GM19035 (cell line): ENCODE data around the gene LTA.
A peak's percentile ranks its signal among the peaks of the same experiment; 100 is the strongest.
"Not testable (repeated sequence)": the region's sequence is repeated elsewhere in the genome, so short reads cannot be mapped to it uniquely, and the experiment has no call there.

Source experiments
- ATAC-seq: cut with Tn5 transposase; IDR thresholded peaks from one replicate; pipeline ENCODE4 v1.9.1; 2021; ENCODE audit not compliant: unreplicated experiment

LTA gene

DNA sequence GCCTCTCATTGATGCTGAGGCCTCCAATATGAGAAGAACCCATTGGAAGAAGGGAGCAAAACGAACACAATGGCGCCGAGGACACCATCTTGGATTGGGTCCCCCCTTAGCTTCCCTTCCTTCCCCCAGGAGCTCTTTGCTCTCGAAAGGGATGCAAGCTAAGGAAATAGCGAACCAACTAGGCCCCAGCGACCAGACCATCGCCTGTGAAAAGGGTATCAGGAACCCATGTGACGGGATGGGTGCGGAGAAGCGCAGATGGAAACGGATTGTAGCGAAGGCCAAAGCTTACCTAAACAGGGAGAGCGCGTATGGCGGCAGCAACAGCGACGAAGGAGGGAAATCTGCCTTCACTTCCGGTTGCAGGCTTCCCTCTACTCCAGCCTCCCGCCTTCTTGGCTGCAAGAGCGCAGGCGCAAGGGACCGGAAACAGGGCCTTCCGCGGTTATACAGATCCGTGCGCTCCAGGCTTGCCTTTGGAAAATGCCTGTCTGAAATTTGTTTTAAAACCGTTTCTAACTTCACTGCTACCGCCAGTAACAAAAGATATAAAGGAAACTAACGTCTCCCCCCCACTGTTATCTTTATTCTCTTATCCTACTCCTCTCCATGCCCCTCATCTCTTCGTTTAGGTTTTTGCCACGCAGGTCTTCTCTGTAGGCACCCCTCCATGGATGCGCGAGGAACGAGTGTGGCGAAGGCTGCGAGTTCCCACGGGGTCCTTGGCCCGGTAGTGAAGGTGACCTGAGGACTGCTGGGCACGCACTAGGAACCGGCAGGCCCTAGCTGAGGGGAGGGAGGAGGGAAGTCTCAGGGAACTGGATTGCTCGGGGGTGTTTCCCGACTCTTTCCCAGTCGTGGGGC is 30.2 kb upstream of the LTA start, which contains the start of gene DDX39B:
Gene DDX39B, minus strand, starts transcription at position 346 of the 864 bp plus-strand sequence. CDS start 1,471 bp downstream, outside the sequence.
- peak; percentile 78 for ATAC-seq

DNA sequence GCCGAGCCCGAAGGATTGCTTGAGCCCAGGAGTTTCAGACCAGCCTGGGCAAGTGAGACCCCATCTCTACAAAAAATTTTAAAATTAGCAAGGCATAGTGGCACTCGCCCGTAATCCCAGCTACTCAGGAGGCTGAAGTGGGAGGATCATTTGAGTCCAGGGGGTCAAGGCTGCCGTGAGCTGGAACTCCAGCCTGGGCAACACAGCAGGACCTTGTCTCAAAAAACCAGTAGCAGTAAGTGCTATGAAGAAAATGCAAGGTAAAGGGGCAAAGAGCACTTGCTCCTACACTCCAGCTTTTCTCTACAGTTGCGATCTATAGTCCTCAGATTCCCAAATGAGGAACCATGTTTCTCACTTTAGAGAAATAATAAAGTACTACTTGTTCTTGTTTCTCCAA is 28.4 kb upstream of the LTA start:
- no peak for ATAC-seq

DNA sequence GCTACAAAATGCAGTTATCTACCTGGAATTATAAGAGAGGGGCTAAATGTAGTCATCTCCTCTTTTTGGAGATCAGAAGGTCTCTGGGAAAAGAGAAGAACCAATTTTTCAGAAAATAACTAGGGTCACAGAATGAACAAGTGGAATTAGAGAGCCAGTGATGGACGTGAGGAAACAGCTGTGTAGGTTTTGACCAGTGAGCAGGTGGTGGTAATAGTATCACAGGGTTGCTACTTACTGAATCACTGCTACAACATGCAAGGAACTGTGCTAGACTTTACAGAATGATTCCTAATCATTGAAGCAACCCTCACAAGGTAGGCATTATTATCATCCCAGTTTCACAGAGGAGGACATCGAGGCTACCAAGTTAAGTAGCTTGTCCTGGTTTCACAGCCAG is 27.4 kb upstream of the LTA start:
- no peak for ATAC-seq

DNA sequence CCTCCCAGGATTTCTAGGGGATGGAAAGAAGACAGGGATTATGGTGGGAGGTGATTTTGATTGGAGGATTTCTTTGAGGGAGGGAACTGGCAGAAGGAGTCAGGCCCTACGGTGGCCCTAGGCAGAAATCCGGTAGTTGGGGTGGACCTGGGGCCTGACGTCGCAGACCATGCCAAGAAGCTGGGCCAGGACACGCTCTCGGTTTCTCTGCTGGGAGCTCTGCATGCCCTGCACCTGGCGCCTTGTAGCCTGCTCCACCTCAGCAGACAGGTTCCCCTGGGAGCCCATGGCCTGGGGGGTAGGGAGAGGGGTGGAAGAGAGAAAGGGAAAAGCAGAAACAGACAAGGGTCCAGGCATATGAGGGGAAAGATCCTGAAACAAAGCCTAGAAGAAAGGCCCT is 26.8 kb upstream of the LTA start:
- ATAC-seq, result no peak

DNA sequence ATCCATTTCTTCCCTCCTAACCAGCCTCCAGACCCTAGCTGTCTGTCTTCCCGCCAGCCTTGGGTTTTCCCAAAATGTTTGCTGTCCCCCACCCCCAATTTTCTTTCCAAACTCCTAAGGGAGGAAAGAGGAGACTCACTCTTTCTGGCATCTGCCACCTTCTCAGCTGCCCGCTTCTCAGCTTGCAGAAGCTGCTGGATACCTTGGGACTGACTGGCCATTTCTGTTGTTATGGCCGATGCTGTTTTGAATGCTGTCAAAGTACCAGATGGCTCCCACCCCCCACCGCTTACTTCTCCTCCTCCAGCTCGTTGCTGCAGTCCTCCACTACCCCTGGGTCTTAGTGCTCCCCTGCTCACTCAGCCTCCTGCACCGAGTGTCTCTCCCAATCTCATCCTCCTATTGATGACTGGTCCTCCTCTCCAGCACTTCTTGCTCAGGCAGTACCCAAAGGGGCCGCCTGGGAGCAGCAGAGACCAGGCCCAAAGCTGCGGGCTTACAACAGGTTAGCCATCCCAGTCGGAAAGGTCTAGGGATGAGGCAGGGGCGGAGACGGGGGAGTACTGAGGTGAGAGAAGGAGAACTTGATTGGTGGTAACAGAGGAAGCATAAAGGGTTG is 25.6 kb upstream of the LTA start, which contains the start of gene ATP6V1G2:
Gene ATP6V1G2, minus strand, starts transcription at position 270 of the 619 bp plus-strand sequence. Its CDS starts 49 bp downstream, at position 221.
- peak; percentile 40 for ATAC-seq

DNA sequence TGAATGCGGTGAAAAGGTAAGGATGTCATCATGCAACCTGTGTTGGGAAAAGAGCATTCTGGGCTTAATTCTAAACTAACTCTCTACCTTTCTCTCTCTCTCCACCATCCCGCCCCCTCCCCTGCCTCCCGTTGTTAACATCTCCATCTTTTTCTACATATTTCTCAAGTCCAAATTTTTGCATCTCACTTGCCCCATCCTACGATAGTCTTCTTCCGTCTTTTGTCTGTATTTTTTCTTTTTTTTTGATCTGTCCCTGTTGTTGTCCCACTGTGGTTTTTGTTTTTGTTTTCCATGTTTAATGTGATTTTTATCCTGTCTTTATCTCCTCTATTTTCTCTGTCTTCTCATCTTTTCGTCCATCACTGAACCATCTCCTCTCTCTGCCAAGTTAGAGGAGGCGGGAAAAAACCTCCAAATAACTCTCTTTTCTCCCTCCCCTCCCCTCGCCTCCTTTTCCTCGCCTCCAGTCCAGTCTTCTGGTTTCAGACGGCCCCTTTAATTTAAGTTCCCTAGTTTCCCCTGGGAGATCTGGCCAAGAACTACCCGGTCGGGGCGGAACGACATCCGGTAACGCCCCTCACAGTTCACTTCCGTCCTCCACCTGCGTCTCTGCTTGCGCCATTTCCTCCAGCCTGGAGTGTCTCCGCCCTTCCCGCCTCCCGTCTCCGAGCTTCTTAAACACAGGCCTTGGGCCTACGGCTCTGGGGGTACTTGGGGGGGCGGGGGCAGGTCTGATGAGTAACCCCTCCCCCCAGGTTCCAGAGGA is 24.9 kb upstream of the LTA start, which contains the start of gene NFKBIL1:
Gene NFKBIL1, plus strand, starts transcription at position 651 of the 769 bp plus-strand sequence. Its CDS starts 87 bp downstream, at position 738.
- ATAC-seq, result peak; percentile 77

DNA sequence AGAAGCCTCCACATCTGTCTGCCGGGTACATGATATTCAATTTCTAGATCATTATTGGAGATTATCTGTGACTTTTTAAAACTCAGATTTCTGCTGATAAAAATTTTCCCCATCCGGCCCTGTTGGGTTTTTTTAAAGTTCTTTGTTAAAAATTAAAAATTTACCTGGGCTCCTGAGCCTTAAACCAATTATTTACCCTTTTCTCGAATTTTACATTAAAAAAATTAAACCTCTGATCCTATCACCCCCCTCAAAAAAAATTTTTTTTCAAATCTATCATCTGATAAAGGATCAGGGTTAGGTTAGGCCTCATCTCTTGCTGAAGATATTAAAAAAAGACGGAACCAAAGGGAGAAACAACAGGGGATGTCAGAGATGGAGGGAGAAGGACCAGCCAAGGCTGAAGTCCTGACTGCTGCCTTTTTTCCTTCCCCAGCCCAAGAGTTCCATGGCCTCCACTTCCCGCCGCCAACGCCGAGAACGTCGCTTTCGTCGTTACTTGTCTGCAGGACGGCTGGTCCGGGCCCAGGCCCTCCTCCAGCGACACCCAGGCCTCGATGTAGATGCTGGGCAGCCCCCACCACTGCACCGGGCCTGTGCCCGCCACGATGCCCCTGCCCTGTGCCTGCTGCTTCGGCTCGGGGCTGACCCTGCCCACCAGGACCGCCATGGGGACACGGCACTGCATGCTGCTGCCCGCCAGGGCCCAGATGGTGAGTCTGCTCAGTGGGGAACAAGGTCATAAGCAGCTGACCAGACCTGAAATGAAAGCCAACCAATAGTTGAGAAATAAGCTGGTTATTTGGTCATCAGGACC is 24.2 kb upstream of the LTA start:
- no peak for ATAC-seq

DNA sequence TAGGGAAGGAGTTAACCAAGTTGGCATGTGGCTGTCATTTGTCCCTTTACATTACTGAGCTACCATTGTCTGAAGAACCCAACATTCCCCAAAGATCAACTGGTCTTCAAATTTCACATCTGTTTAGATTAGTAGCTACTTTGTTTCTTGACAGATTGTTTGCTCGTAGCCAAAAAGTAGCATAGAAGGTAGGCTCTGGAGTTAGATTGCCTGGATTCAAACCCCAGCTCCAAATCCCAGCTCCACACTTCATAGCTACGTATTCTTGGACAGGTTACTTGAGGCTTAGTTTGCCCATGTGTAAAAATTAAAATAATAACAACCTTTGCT is 23.6 kb upstream of the LTA start:
- no peak for ATAC-seq

DNA sequence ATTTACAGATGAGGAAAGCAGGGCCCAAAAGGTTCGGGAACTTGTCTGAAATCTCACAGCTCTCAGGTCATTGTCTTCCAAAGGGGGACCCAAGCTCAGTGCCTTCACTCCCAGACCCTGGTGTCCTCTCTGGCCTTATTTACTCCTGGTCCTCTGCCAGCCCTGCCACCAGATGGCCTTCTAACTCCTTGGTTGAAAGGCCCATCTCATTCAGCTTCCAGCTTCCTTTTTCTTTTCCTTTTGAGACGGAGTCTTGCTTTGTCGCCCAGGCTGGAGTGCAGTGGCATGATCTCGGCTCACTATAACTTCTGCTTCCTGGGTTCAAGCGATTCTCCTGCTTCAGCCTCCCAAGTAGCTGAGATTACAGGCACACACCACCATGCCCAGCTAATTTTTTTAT is 20.7 kb upstream of the LTA start:
- not testable (repeated sequence) for ATAC-seq

DNA sequence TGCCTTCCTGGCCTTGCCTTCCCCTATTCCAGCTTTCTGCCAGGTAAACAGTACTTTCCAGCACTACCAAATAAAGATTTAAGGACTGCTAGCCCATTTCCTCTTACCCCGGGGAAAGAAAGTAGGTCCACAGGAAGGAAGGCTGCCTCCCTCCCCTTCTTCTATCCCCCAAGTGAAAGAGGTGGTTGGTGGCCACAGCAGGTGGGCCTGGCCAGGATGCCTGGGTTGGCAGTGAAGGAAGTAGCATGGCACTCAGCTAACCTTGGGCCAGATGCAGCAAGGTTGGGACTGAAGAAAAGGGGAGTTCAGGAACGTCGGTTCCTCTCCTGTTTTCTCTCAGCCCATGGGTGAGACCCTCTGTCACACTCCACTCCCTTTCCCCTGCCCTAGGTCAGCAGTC is 15.8 kb upstream of the LTA start:
- no peak for ATAC-seq

DNA sequence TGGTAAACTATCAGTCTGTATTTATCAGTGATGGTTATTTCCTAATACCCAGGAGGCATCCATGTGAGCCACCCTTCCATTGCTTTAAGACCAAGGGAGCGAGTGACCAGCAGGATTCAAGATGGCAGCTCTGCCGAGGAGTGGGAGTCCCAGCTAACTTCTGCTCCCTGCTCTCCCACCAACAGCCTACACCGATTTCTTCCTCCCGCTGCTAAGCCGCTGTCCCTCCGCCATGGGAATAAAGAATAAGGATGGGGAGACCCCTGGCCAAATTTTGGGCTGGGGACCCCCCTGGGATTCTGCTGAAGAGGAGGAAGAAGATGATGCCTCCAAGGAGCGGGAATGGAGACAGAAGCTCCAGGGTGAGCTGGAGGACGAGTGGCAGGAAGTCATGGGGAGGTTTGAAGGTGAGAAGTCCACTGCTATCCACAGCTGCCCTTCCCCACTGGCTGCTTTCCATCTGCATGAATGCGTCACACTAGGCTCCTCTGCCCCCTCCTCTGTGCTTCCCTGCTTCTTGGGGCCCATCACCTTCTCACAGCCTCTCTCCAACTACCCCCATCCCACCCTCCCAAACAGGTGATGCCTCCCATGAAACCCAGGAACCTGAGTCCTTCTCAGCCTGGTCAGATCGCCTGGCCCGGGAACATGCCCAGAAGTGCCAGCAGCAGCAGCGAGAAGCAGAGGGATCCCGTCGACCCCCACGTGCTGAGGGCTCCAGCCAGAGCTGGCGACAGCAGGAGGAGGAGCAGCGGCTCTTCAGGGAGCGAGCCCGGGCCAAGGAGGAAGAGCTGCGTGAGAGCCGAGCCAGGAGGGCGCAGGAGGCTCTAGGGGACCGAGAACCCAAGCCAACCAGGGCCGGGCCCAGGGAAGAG is 14.4 kb upstream of the LTA start:
- ATAC-seq, result no peak

DNA sequence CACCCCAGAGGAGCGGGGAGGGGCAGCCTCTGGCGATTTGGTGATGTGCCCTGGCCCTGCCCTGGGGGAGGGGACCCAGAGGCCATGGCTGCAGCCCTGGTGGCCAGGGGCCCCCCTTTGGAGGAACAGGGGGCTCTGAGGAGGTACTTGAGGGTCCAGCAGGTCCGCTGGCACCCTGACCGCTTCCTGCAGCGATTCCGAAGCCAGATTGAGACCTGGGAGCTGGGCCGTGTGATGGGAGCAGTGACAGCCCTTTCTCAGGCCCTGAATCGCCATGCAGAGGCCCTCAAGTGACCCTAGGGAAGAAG is 13.8 kb upstream of the LTA start:
- ATAC-seq, result no peak

DNA sequence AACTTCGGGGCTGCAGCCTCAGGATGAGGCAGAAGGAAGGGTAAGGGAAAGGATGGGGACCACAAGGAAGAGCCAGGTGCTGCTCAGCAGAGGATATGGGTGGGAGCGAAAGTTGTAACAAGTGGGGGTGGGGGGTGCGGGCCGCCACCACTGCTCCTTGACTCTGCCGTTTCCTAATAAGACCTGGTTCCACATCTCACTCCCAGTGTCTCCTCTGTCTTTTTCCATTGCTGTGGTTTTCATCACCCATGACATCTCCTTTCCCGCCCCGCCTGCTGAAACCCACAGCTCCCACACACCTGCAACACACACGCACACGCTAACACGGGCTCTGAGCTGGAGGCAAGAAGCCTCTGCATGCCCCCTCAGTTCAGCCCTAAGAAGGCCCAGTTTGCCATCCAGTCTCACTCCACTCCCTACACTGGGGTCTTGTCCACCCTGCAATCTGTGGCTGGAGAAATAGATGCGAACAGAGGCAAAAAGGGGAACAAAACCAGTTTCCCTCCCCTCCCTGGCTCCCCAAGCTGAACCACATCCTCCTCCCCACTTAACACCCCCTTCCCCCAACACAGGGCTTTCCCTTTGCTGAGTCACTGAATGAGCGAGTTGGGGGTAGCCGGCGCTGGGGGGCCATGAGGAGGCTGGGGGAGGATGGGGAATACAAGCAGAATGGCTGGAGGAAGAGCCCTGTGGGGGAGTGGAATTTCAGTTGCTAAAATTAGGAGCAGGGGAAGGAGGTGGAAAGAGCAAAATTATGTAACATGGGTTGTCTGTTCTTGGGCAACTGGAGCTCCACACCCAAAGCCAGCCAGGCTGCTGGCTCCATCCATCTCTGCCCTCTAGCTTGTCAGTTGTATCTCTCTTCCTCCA is 13.2 kb upstream of the LTA start:
- no peak for ATAC-seq

DNA sequence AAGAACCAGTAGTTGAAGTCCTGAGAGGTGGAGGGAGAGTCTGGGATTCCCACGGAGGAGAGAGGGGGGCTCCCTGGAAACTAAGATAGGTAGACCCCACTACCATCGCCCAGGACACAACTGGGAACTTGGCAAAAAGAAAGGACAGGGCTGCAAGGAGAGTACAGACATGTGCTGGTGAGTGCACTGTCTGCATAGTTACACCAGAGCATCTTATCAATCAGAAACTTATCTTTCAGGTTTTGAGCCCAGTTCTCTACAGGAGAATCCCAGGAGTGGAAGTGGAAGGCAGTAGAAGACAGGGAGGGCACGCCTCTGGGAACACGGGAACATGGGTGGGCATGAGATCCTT is 12.5 kb upstream of the LTA start:
- ATAC-seq, result peak; percentile 9

DNA sequence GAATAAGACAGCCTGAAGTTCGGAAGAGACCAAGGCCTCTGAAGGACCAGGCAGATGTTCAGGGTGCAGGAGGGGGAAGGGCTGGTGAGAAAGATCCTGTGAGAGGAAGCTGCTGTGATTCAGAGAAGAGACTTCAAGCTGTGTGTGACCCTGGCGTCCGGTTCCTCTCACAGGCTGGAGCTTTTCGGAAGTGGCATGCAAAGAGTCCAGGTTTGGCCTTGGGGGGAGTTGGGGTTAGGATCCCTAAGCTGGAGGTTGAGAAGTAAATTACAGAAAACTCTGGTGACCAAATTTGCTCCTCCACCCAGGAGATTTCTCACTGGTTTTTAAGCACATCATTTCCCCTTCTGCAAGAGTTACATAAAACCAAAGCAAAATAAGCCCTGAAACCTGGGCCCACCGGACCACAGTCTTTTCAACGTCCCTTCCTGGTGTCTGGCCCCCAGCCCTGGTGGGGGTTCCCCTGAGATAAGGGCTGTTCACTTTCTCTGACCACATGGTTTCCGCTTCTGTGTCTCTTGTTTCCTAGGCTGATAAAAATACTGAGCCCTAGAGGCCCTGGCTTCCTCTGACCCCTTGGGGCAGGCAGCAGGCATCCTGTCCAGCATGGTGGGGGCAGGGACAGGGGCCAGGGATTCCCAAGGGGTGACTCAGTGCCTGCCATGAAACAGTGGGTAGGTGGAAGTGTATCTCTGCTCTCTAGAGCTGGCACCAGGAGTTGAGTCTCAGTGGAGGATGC is 12.0 kb upstream of the LTA start:
- peak; percentile 70 for ATAC-seq

DNA sequence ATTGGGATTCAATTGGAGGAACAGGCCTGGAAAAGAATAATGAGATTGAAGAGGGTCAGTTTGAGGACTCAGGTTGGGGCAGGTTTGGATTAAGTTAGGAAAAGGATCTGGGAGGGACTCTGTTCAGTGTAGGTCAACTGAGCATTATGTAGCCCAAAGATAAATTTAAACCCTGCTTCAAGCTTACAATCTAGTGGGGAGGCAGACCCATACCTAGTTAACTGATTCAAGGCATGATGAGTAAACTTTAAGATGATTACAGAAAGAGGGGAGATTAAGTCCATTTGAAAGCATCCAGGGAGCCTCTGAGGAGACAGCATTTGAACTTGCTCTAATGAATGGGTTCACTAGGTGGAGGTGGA is 11.4 kb upstream of the LTA start:
- no peak for ATAC-seq

DNA sequence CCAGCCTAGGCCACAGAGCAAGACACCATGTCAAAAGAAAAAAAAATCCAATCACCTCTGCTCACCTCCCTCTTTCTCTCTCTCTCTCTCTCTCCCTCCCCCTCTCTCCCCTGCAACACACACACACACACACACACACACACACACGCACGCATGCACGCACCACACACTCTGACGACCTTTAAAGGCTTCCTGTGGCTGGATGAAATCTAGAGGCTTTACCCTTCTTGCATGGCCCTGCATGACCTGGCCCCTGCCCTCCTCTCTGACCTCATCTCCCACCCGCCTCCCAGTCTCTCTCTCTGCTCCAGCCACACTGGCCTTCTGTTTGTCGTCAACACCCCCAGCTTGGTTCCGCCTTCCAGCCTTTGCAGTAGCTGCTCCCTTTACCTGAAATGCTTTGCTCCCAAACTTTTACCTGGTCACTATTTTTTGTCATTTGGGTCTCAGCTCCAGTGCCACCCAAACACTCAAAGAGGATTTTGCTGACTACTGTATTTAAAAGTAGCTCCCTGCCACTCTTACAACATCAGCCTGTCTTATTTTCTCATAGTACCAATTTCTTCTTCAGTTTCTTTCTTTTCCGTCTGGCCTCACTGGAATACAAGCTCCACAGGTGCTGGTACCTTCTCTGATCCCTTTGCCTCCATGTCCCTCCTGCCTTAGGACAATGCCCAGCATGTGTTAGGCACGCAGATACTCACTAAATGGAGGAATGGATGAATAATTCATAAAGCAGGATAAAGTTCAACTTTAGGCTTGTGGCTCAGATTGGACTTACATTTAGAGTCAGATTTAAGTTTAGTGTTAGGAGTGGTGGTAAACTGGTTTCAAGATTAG is 4.3 kb upstream of the LTA start:
- no peak for ATAC-seq

DNA sequence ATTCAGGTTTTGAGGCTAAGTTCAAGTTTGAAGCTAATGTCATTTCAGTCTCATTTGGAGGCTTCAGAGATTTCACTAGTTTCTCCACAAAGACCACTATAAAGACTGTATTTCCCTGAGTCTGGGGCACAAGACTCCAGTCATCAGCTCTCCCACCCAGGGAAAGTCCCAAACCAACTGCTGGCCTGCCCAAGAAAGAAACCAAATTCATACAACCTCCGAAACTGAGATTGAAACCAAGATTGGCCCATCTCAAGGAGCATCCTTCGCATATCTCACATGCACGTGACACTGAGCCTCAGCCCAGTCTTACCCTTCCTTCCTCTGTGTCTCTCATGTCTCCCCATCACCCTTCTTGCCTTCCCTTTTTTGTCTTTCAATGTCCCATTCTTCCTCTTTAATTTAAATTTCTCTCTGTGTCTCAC is 3.5 kb upstream of the LTA start:
- ATAC-seq, result peak; percentile 70
